GM23338 (cell line): ENCODE results near the gene ZMAT2. TPM values are rescaled to one million over a fixed set of nuclear protein-coding genes. Genes with fewer than 3 reads are reported as not detected.
"Not testable (repeated sequence)": the region's sequence is repeated elsewhere in the genome, so short reads cannot be mapped to it uniquely, and the experiment has no call there.

Experiments used
- ATAC-seq: fragments of 200-7000 bp; cut with Tn5 transposase; 3 replicates; pipeline ENCODE4 v1.9.1; 2020
- DNase-seq: peaks from one replicate; pipeline ENCODE4 v3.0.0-alpha.2; 2015; ENCODE audit warnings: low spot score
- H2AFZ ChIP-seq: fragments of 200-600 bp; sonication (generic); 2 replicates; pipeline ENCODE4 v1.8.0; 2016; ENCODE audit warnings: antibody characterized with exemption, mild to moderate bottlenecking, moderate library complexity
- H3F3A ChIP-seq: fragments of 200-600 bp; sonication (generic); replicated peaks from 2 replicates; pipeline ENCODE4 v1.8.0; 2017; ENCODE audit warnings: antibody characterized with exemption, mixed run types, low read depth
- H3K27ac ChIP-seq: fragments of 200-600 bp; sonication (generic); 2 replicates; pipeline ENCODE4 v1.6.1; 2016; ENCODE audit warnings: low read depth
- H3K27me3 ChIP-seq: fragments of 200-600 bp; sonication (generic); 2 replicates; pipeline ENCODE4 v1.8.0; 2016; ENCODE audit warnings: mild to moderate bottlenecking, mixed run types, moderate library complexity; ENCODE audit not compliant: insufficient read depth
- H3K36me3 ChIP-seq: fragments of 200-600 bp; sonication (generic); 2 replicates; pipeline ENCODE4 v1.8.0; 2016; ENCODE audit warnings: mild to moderate bottlenecking; ENCODE audit not compliant: insufficient read depth
- H3K4me1 ChIP-seq: fragments of 200-600 bp; sonication (generic); 2 replicates; pipeline ENCODE4 v1.8.0; 2016; ENCODE audit warnings: mild to moderate bottlenecking, moderate library complexity; ENCODE audit not compliant: insufficient read depth
- H3K4me2 ChIP-seq: fragments of 200-600 bp; sonication (generic); 2 replicates; pipeline ENCODE4 v1.7.1; 2017; ENCODE audit warnings: mixed run types
- H3K4me3 ChIP-seq: fragments of 200-600 bp; sonication (generic); 2 replicates; pipeline ENCODE4 v1.6.1; 2016; ENCODE audit warnings: mixed run types
- H3K79me2 ChIP-seq: fragments of 200-600 bp; sonication (generic); replicated peaks from 2 replicates; pipeline ENCODE4 v1.8.0; 2017; ENCODE audit warnings: mild to moderate bottlenecking; ENCODE audit not compliant: insufficient read depth
- H3K9me2 ChIP-seq: fragments of 200-600 bp; sonication (generic); 2 replicates; pipeline ENCODE4 v1.8.0; 2017; ENCODE audit not compliant: insufficient read depth
- H4K20me1 ChIP-seq: fragments of 200-600 bp; sonication (generic); replicated peaks from 2 replicates; pipeline ENCODE4 v1.8.0; 2017; ENCODE audit warnings: mild to moderate bottlenecking; ENCODE audit not compliant: insufficient read depth
- H3K27ac Mint-ChIP-seq: 2 replicates; pipeline ENCODE4 v1.8.0; 2020; ENCODE audit warnings: inconsistent platforms, mild to moderate bottlenecking, moderate library complexity, mixed read lengths
- H3K27me3 Mint-ChIP-seq: 3 replicates; pipeline ENCODE4 v1.8.0; 2022; ENCODE audit warnings: low read depth, mild to moderate bottlenecking, moderate library complexity, mixed read lengths, inconsistent platforms; ENCODE audit not compliant: insufficient read depth, poor library complexity
- H3K36me3 Mint-ChIP-seq: 3 replicates; pipeline ENCODE4 v1.8.0; 2021; ENCODE audit warnings: low read depth, mild to moderate bottlenecking, inconsistent platforms, moderate library complexity, mixed read lengths
- H3K4me1 Mint-ChIP-seq: 3 replicates; pipeline ENCODE4 v1.8.0; 2020; ENCODE audit warnings: mild to moderate bottlenecking, inconsistent platforms, mixed read lengths
- H3K4me3 Mint-ChIP-seq: 3 replicates; pipeline ENCODE4 v1.8.0; 2021; ENCODE audit warnings: moderate library complexity, mild to moderate bottlenecking, inconsistent platforms, mixed read lengths
- H3K9me3 Mint-ChIP-seq: 3 replicates; pipeline ENCODE4 v1.8.0; 2020; ENCODE audit warnings: moderate library complexity, mild to moderate bottlenecking, inconsistent platforms, mixed read lengths
- CREB1 ChIP-seq: fragments of 250-450 bp; sonication (Bioruptor Pico); IDR thresholded peaks from 2 replicates; pipeline ENCODE4 v1.5.0; 2020; ENCODE audit warnings: low read depth, mild to moderate bottlenecking, moderate library complexity
- EZH2 ChIP-seq: fragments of 200-600 bp; sonication (generic); IDR thresholded peaks from one replicate; pipeline ENCODE4 v1.8.0; 2017; ENCODE audit warnings: antibody characterized with exemption, mild to moderate bottlenecking, low read depth; ENCODE audit not compliant: unreplicated experiment
- EZH2phosphoT487 ChIP-seq: fragments of 200-600 bp; sonication (generic); IDR thresholded peaks from one replicate; pipeline ENCODE4 v1.8.1; 2018; ENCODE audit warnings: antibody characterized with exemption; ENCODE audit not compliant: unreplicated experiment
- JUNB ChIP-seq: IDR thresholded peaks from one replicate; pipeline ENCODE4 v1.6.1; 2016; ENCODE audit warnings: antibody characterized with exemption; ENCODE audit not compliant: unreplicated experiment
- NANOG ChIP-seq: IDR thresholded peaks from 2 replicates; pipeline ENCODE4 v1.6.1; 2016; ENCODE audit warnings: antibody characterized with exemption, borderline replicate concordance
- POLR2AphosphoS5 ChIP-seq: IDR thresholded peaks from 2 replicates; pipeline ENCODE4 v1.6.1; 2016; ENCODE audit warnings: antibody characterized with exemption, low read depth
- STAT1 ChIP-seq: IDR thresholded peaks from one replicate; pipeline ENCODE4 v1.6.1; 2016; ENCODE audit warnings: antibody characterized with exemption; ENCODE audit not compliant: unreplicated experiment
- ZNF462 ChIP-seq: fragments of 250-450 bp; sonication (Bioruptor Pico); IDR thresholded peaks from 2 replicates; pipeline ENCODE4 v1.5.0; 2020; ENCODE audit warnings: mild to moderate bottlenecking, moderate library complexity
- polyA plus RNA-seq: library from polyadenylated mRNA; unstranded; fragments of >200 nt; fragmentation: Nextera tagmentation; extraction: Ambion mirVana; gene quantifications from 2 replicates; pipeline ENCODE4 v1.2.1, GENCODE V29; 2016
- total RNA-seq: library from RNA; depleted of rRNA; stranded (reverse); fragments of >200 nt; shearing (Covaris generic); gene quantifications from 2 replicates; pipeline ENCODE4 v1.2.3, GENCODE V29; 2014
- TF ChIP-seq, protein P1 (sequence below), 2 experiments: fragments of 200-600 bp in 1 of 2; sonication (generic) in 1 of 2; conservative IDR thresholded peaks; 2 replicates each; pipeline versions ENCODE4 v1.5.1 to v1.6.1; 2016 to 2017; ENCODE audit warnings: antibody characterized with exemption in 2 of 2, low read depth in 2 of 2, mild to moderate bottlenecking in 2 of 2, moderate library complexity in 1 of 2
- TF ChIP-seq, protein P2 (sequence below): IDR thresholded peaks from 2 replicates; pipeline ENCODE4 v1.6.1; 2016; ENCODE audit warnings: antibody characterized with exemption

The ZMAT2 gene
- total and polyA plus RNA-seq, 2 experiments from 2014 or later, result 26.4 to 50.6 TPM

- no peak for TF ChIP-seq JUNB
Observed at GRCh38 chr5:140700177-140701144, at the start of gene ZMAT2 (continued).

- Histone ChIP-seq H3K36me3 (peaks cover 45% of the 10 kb centered on the region), H3K27me3 (no peaks in the 10 kb centered on the region), H3K9me2 (no peaks in the 10 kb centered on the region), H3K4me3 (no peak overlapping the region), H3K4me2 (no peak overlapping the region), H3K79me2 (no peaks in the 10 kb centered on the region), H3K4me1 (no peaks in the 10 kb centered on the region), H2AFZ (no peak overlapping the region), H4K20me1 (peaks cover 7% of the 10 kb centered on the region), H3K27ac (no peak overlapping the region), H3F3A (no peaks in the 10 kb centered on the region)
- Mint-ChIP-seq H3K27ac (no peak overlapping the region), H3K4me3 (no peak overlapping the region), H3K27me3 (no peaks in the 10 kb centered on the region), H3K4me1 (no peaks in the 10 kb centered on the region), H3K36me3 (peaks cover 83% of the 10 kb centered on the region), H3K9me3 (no peaks in the 10 kb centered on the region)
- ATAC-seq (no peak), DNase-seq (no peak)
- TF ChIP-seq, protein P1, sequence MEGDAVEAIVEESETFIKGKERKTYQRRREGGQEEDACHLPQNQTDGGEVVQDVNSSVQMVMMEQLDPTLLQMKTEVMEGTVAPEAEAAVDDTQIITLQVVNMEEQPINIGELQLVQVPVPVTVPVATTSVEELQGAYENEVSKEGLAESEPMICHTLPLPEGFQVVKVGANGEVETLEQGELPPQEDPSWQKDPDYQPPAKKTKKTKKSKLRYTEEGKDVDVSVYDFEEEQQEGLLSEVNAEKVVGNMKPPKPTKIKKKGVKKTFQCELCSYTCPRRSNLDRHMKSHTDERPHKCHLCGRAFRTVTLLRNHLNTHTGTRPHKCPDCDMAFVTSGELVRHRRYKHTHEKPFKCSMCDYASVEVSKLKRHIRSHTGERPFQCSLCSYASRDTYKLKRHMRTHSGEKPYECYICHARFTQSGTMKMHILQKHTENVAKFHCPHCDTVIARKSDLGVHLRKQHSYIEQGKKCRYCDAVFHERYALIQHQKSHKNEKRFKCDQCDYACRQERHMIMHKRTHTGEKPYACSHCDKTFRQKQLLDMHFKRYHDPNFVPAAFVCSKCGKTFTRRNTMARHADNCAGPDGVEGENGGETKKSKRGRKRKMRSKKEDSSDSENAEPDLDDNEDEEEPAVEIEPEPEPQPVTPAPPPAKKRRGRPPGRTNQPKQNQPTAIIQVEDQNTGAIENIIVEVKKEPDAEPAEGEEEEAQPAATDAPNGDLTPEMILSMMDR (conservative IDR thresholded peaks at IDR 0.05; ENCODE audit: low read depth in 2 of 2), result no peak
- TF ChIP-seq EZH2phosphoT487 (no peak), POLR2AphosphoS5 (no peak), EZH2 (no peak), NANOG (no peak), ZNF462 (CRISPR knock-in tag) (no peak), JUNB (no peak), CREB1 (no peak), STAT1 (no peak)
- TF ChIP-seq, protein P2, sequence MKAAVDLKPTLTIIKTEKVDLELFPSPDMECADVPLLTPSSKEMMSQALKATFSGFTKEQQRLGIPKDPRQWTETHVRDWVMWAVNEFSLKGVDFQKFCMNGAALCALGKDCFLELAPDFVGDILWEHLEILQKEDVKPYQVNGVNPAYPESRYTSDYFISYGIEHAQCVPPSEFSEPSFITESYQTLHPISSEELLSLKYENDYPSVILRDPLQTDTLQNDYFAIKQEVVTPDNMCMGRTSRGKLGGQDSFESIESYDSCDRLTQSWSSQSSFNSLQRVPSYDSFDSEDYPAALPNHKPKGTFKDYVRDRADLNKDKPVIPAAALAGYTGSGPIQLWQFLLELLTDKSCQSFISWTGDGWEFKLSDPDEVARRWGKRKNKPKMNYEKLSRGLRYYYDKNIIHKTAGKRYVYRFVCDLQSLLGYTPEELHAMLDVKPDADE, result no peak
Observed at GRCh38 chr5:140658870-140659269, 41.4 kb upstream of the ZMAT2 start.

GRCh38 chr5:140660371-140660770 is 39.9 kb upstream of the ZMAT2 start:
- H3K4me1 Mint-ChIP-seq, H3K4me3 Mint-ChIP-seq, H3F3A ChIP-seq, H4K20me1 ChIP-seq, H3K9me3 Mint-ChIP-seq, ATAC-seq, H3K4me1 ChIP-seq, H3K9me2 ChIP-seq, H3K4me2 ChIP-seq, DNase-seq, H3K4me3 ChIP-seq, H3K27ac ChIP-seq, H3K27ac Mint-ChIP-seq, H3K79me2 ChIP-seq, H2AFZ ChIP-seq, H3K27me3 ChIP-seq, H3K27me3 Mint-ChIP-seq: not testable (repeated sequence)
- peaks cover 68% of the 10 kb centered on the region for H3K36me3 Mint-ChIP-seq
- peaks cover 40% of the 10 kb centered on the region for H3K36me3 ChIP-seq
